Astrocyte of the hippocampus (primary cell): ENCODE results near the gene RSAD2.

Experiments used
- DNase-seq: peaks from one replicate; pipeline ENCODE4 v3.0.0; 2011; ENCODE audit warnings: low read depth, low spot score

The RSAD2 gene

GRCh38 chr2:6905668-6906067, 28.1 kb downstream of the RSAD2 start:
- no peak for DNase-seq

- no peak for DNase-seq
These were observed 28.7 kb downstream of the RSAD2 start for GRCh38 chr2:6906165-6906741.

- no peak for DNase-seq
These were observed 30.7 kb downstream of the RSAD2 start for GRCh38 chr2:6908291-6908690.

GRCh38 chr2:6909431-6910385, 32.1 kb downstream of the RSAD2 start:
- DNase-seq, result no peak

- no peak for DNase-seq
These were observed 34.1 kb downstream of the RSAD2 start for GRCh38 chr2:6911721-6912120.

GRCh38 chr2:6913415-6914157, 36.0 kb downstream of the RSAD2 start:
- no peak for DNase-seq

GRCh38 chr2:6914828-6915227, 37.3 kb downstream of the RSAD2 start:
- DNase-seq, result peak; percentile 60

- no peak for DNase-seq
These were observed 37.8 kb downstream of the RSAD2 start for GRCh38 chr2:6915399-6915798.

- DNase-seq, result no peak
These were observed 38.6 kb downstream of the RSAD2 start for GRCh38 chr2:6916224-6916623.

- DNase-seq, result no peak
These were observed 39.1 kb downstream of the RSAD2 start for GRCh38 chr2:6916736-6917070.

GRCh38 chr2:6917071-6917760, 39.6 kb downstream of the RSAD2 start, which contains the start of gene RNF144A:
Gene RNF144A, plus strand, starts transcription at chr2:6917412. Its CDS starts 79,515 bp downstream, at chr2:6996927.
- peak; percentile 90 for DNase-seq

- peak; percentile 46 for DNase-seq
These were observed 40.3 kb downstream of the RSAD2 start for GRCh38 chr2:6917761-6918421.

- DNase-seq, result peak; percentile 63
These were observed 42.5 kb downstream of the RSAD2 start for GRCh38 chr2:6919901-6920742.

- DNase-seq, result no peak
These were observed 43.1 kb downstream of the RSAD2 start for GRCh38 chr2:6920743-6921064.

GRCh38 chr2:6921321-6921922, 43.8 kb downstream of the RSAD2 start:
- DNase-seq, result no peak

GRCh38 chr2:6922201-6922656, 44.7 kb downstream of the RSAD2 start:
- DNase-seq, result no peak

- no peak for DNase-seq
These were observed 45.7 kb downstream of the RSAD2 start for GRCh38 chr2:6923319-6923718.

- no peak for DNase-seq
These were observed 46.7 kb downstream of the RSAD2 start for GRCh38 chr2:6924101-6924923.

GRCh38 chr2:6924924-6925409, 47.4 kb downstream of the RSAD2 start:
- DNase-seq, result no peak
